Endothelial cell of umbilical vein (primary cell): ENCODE data around the gene HOXA3. TPM values are rescaled to one million over a fixed set of nuclear protein-coding genes. Genes with fewer than 3 reads are reported as not detected.

Experiments
- BruUV-seq: library from RNA; stranded (reverse); fragments of 400-500 nt; replicated peaks from 2 replicates; lab custom pipeline; 2021; lab: Mats Ljungman, UMichigan
- CTCF ChIA-PET: fragments of 300-600, 350-600 bp; sonication (Branson Sonifier 250); formaldehyde crosslinking; loops from one replicate; lab custom pipeline; 2021; ENCODE audit warnings: antibody characterized with exemption, inconsistent platforms; lab: Charles Lee
- POLR2A ChIA-PET: fragments of 300-600, 350-600 bp; sonication (Branson Sonifier 250); formaldehyde crosslinking; loops from one replicate; lab custom pipeline; 2021; ENCODE audit warnings: antibody characterized with exemption, inconsistent platforms; lab: Charles Lee
- DNase-seq: peaks from one replicate; pipeline ENCODE4 v3.0.0-alpha.2; 2011; ENCODE audit warnings: low read depth, low spot score
- FAIRE-seq: peaks from 2 replicates; lab custom pipeline; 2011; peaks lifted over from hg19 to GRCh38; lab: Jason Lieb, UNC
- H2AFZ ChIP-seq: 2 replicates; pipeline ENCODE4 v1.6.0; 2012; ENCODE audit warnings: low read depth, low read length, control low read depth, inconsistent platforms
- H3K27ac ChIP-seq: 2 replicates; pipeline ENCODE4 v1.5.1; 2011; ENCODE audit warnings: low read depth, mild to moderate bottlenecking, control low read depth, low read length, moderate library complexity; ENCODE audit not compliant: insufficient read depth
- H3K27me3 ChIP-seq, 2 experiments: 2 replicates each; pipeline versions ENCODE4 v1.6.0 to v1.6.1; 2011; ENCODE audit warnings: low read length in 2 of 2, mixed read lengths in 1 of 2; ENCODE audit not compliant: control insufficient read depth in 2 of 2, insufficient read depth in 2 of 2
- H3K36me3 ChIP-seq, 2 experiments: 2 replicates in 1 of 2; 3 replicates in 1 of 2; pipeline ENCODE4 v1.5.1; 2011; ENCODE audit warnings: low read length in 2 of 2, mild to moderate bottlenecking in 1 of 2, moderate library complexity in 1 of 2; ENCODE audit not compliant: control insufficient read depth in 2 of 2, insufficient read depth in 2 of 2; ENCODE audit errors: extremely low read depth in 1 of 2
- H3K4me1 ChIP-seq: 3 replicates; pipeline ENCODE4 v1.5.1; 2011; ENCODE audit warnings: mild to moderate bottlenecking, low read length; ENCODE audit not compliant: control insufficient read depth, insufficient read depth; ENCODE audit errors: extremely low read depth
- H3K4me2 ChIP-seq: 2 replicates; pipeline ENCODE4 v1.6.1; 2011; ENCODE audit warnings: low read length, control low read depth, mixed read lengths; ENCODE audit not compliant: insufficient read depth
- H3K4me3 ChIP-seq, 3 experiments: fragments of 200-600 bp in 1 of 3; sonication (generic), shearing (Covaris generic) in 1 of 3; replicated peaks in 1 of 3; 2 replicates each; pipeline ENCODE4 v1.5.1; 2011 to 2016; ENCODE audit warnings: control low read depth in 3 of 3, low read length in 3 of 3, mild to moderate bottlenecking in 2 of 3, inconsistent platforms in 1 of 3, low read depth in 1 of 3, moderate library complexity in 1 of 3; ENCODE audit not compliant: insufficient read depth in 1 of 3
- H3K79me2 ChIP-seq: 2 replicates; pipeline ENCODE4 v1.6.0; 2012; ENCODE audit warnings: low read length, inconsistent platforms; ENCODE audit not compliant: control insufficient read depth, insufficient read depth
- H3K9ac ChIP-seq: replicated peaks from 2 replicates; pipeline ENCODE3; 2011; ENCODE audit warnings: low read length, control low read depth; ENCODE audit not compliant: insufficient read depth; ENCODE audit errors: extremely low read depth
- H3K9me1 ChIP-seq: replicated peaks from 3 replicates; pipeline ENCODE4 v1.6.0; 2011; ENCODE audit warnings: mild to moderate bottlenecking, low read length; ENCODE audit not compliant: control insufficient read depth, insufficient read depth; ENCODE audit errors: extremely low read depth
- H3K9me3 ChIP-seq: replicated peaks from 2 replicates; pipeline ENCODE4 v1.5.1; 2012; ENCODE audit warnings: low read length, inconsistent platforms; ENCODE audit not compliant: control insufficient read depth, insufficient read depth
- H4K20me1 ChIP-seq: replicated peaks from 2 replicates; pipeline ENCODE3; 2011; ENCODE audit warnings: mild to moderate bottlenecking, low read length; ENCODE audit not compliant: control insufficient read depth, insufficient read depth; ENCODE audit errors: extremely low read depth
- CTCF ChIP-seq, 2 donors: IDR thresholded peaks; 1 replicate in 1 of 2; 2 replicates in 1 of 2; pipeline ENCODE4 v1.5.1; 2011; ENCODE audit warnings: low read length in 2 of 2, mild to moderate bottlenecking in 2 of 2, moderate library complexity in 2 of 2, control low read depth in 1 of 2, inconsistent platforms in 1 of 2, low read depth in 1 of 2; ENCODE audit not compliant: insufficient read depth in 1 of 2; ENCODE audit errors: extremely low read depth in 1 of 2
- EZH2 ChIP-seq: IDR thresholded peaks from 2 replicates; pipeline ENCODE4 v1.6.1; 2012; ENCODE audit warnings: borderline replicate concordance, low read depth, mild to moderate bottlenecking, moderate library complexity, low read length, inconsistent platforms; ENCODE audit not compliant: severe bottlenecking
- FOS ChIP-seq: IDR thresholded peaks from 2 replicates; pipeline ENCODE4 v1.6.1; 2011; ENCODE audit warnings: mild to moderate bottlenecking, low read length, moderate library complexity, borderline replicate concordance; ENCODE audit not compliant: insufficient read depth
- MAX ChIP-seq: IDR thresholded peaks from 2 replicates; pipeline ENCODE4 v1.6.1; 2011; ENCODE audit not compliant: insufficient read depth, insufficient read length
- MYC ChIP-seq: IDR thresholded peaks from one replicate; pipeline ENCODE4 v1.6.1; 2011; ENCODE audit warnings: mild to moderate bottlenecking, low read depth, low read length
- POLR2AphosphoS5 ChIP-seq: IDR thresholded peaks from 2 replicates; pipeline ENCODE4 v1.6.1; 2012; ENCODE audit warnings: low read depth, mild to moderate bottlenecking, control low read depth, low read length, moderate library complexity; ENCODE audit not compliant: insufficient read depth
- dilution Hi-C: fragments of 300-500 bp; cut with MboI; formaldehyde crosslinking; loops from one replicate; pipeline ENCODE4 v1.15.0; 2019; ENCODE audit warnings: low sequenced_read_pairs; ENCODE audit not compliant: extremely low pct_ligation_motif_present
- intact Hi-C: fragments of 100-400 bp; cut with micrococcal nuclease; formaldehyde crosslinking; loops from one replicate; pipeline ENCODE4 v1.10.0; 2022
- polyA plus RNA-seq, 4 experiments: library from polyadenylated mRNA; depleted of rRNA in 3 of 4; stranded (reverse) in 3 of 4; unstranded in 1 of 4; fragments of >200 nt; gene quantifications; 2 replicates each; pipeline versions ENCODE4 v1.2.1 to v1.2.3, GENCODE V29; 2011 to 2012; ENCODE audit warnings: missing spikeins in 1 of 4
- total RNA-seq: library from RNA; stranded (reverse); gene quantifications from 2 replicates; pipeline ENCODE4 v1.2.3, GENCODE V29; 2021

HOXA3 gene
- total and polyA plus RNA-seq, 2 donors (not counting 3 experiments of a cell fraction or from before 2014, with no cell fraction given): 4.7 to 14.0 TPM

- no peak overlapping the region for H2AFZ ChIP-seq
Measured at GRCh38 chr7:27152816-27153442, 546 bp upstream of the HOXA3 start.

More at GRCh38 chr7:27152816-27153442, 546 bp upstream of the HOXA3 start:
- TF ChIP-seq MAX: no peak
- TF ChIP-seq EZH2: no peak
- no peak for TF ChIP-seq MYC
- no peak for TF ChIP-seq CTCF (IDR thresholded peaks at IDR 0.05; ENCODE audit: extremely low read depth in 1 of 2, insufficient read depth in 1 of 2, low read depth in 1 of 2, low read length in 2 of 2)
- TF ChIP-seq FOS: no peak
- TF ChIP-seq POLR2AphosphoS5: no peak
- no peaks in the 10 kb centered on the region for H3K36me3 ChIP-seq
- no peaks in the 10 kb centered on the region for H3K9me3 ChIP-seq
- no peak for DNase-seq
- dilution Hi-C loops: loop anchor here (25.0 kb wide), 1 partner anchor 966 kb away; no protein-coding TSS in a partner anchor
- peak overlapping the region; percentile 14 to 85 (median 54) for H3K4me3 ChIP-seq
- no peak for FAIRE-seq
- H3K4me1 ChIP-seq: peaks cover 68% of the 10 kb centered on the region
- ChIA-PET POLR2A (interaction anchor here (0.7 to 2.6 kb wide), 8 partner anchors 9 to 463 kb away, joined by 3 to 15 read pairs (median 6); partner anchors contain the start of gene HOXA9), CTCF (interaction anchor here (0.9 to 5.6 kb wide), 11 partner anchors 9 to 783 kb away, joined by 3 to 83 read pairs (median 13); partner anchors contain the start of genes HOXA10, HOXA5 and HOXA9)
- H3K4me2 ChIP-seq: peak overlapping the region; percentile 92
- H3K9me1 ChIP-seq: no peaks in the 10 kb centered on the region
- H3K27ac ChIP-seq: peak overlapping the region; percentile 96
- BruUV-seq: no TSS peak
- peak overlapping the region; percentile 78 for H3K9ac ChIP-seq
- H3K27me3 ChIP-seq: no peaks in the 10 kb centered on the region
- no peaks in the 10 kb centered on the region for H4K20me1 ChIP-seq
- intact Hi-C loops: no loop called here
- H3K79me2 ChIP-seq: peaks cover 97% of the 10 kb centered on the region
